GM12801 (cell line): ENCODE measurements around the gene MED27.

ENCODE experiments used
- CTCF ChIP-seq: IDR thresholded peaks from one replicate; pipeline ENCODE4 v1.5.1; 2011; ENCODE audit warnings: control low read depth; ENCODE audit not compliant: insufficient read length; ENCODE audit errors: extremely low read depth

Gene MED27

DNA sequence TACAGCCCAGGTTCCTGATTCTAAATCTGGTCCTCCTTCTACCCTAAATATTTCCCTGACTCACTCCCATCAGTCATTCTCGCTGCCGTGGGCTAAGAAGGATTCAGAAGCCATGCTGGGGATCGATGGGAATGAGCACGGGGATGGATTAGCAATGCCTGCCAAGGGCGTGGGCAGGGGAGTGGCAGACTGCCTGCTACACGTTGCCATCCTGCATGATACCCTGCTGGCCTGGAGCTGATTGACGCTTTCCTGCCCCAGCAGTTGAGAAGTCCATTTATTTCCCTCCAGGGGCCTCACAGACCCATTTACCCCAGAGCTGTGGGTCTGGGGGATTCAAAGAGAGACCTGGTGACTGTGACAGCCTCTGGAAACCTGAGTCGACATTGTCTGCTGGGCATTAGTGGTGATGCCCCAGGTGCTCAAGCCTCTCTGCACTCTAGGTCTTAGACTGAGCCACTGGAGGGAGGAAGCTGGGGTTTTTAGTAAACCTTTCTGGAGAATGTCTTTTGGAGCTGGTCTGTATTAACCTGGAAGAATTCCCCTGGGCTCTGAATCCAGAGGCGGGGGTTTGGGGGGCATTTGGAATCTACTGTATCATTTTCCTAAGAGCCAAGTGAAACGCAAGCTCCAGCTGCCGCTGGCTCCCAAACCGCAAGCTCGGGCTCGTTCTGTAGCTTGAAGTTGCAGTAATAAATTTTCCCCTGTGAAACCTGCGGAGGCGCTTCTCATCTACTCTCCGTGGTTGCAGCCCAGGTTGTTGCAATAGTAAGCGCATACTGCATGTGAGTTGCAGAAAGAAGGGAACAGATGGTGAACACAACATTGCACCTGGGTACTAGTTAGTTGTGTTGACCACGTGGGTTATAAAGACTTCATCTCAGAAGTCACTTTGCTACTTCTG, 263.4 kb downstream of the MED27 start:
- TF ChIP-seq CTCF = no peak

DNA sequence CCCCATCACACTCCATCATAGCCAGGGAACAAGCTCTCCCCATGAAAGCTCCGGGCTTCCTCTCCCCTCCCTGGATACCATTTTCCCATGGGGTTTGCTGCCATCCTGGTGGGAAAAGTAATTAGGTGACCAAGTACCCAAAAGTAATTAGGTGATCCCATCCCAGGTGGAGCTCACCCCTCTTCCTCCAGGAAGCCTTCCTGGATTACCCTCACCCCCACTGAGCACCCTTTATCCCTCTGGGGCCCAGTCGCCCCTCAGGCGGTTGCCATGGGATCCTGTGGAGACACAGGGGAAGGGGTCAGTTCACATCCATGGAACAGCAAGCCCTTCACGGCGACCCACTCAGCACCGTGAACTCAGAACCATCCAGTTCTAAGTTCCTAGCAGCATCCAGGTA, 265.0 kb downstream of the MED27 start:
- TF ChIP-seq CTCF = no peak

GRCh38 chr9:131813116-131813515, 266.6 kb downstream of the MED27 start:
- TF ChIP-seq CTCF = no peak

GRCh38 chr9:131812116-131812790, 267.4 kb downstream of the MED27 start:
- no peak for TF ChIP-seq CTCF

DNA sequence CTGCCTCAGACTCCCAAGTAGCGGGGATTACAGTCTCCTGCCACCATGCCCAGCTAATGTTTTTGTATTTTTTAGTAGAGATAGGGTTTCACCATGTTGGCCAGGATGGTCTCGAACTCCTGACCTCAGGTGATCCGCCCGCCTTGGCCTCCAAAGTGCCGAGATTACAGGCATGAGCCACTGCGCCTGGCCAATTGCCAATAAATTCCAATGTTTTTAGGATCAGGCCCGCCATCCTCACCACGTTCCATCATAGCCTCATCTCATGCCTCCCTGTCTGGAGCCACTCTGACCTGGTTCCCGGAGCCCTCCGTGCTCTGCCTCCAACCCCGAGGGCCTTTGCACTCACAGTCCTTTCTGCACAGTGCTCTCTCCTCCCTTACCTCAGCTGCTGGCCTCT, 268.3 kb downstream of the MED27 start:
- TF ChIP-seq CTCF = no peak

DNA sequence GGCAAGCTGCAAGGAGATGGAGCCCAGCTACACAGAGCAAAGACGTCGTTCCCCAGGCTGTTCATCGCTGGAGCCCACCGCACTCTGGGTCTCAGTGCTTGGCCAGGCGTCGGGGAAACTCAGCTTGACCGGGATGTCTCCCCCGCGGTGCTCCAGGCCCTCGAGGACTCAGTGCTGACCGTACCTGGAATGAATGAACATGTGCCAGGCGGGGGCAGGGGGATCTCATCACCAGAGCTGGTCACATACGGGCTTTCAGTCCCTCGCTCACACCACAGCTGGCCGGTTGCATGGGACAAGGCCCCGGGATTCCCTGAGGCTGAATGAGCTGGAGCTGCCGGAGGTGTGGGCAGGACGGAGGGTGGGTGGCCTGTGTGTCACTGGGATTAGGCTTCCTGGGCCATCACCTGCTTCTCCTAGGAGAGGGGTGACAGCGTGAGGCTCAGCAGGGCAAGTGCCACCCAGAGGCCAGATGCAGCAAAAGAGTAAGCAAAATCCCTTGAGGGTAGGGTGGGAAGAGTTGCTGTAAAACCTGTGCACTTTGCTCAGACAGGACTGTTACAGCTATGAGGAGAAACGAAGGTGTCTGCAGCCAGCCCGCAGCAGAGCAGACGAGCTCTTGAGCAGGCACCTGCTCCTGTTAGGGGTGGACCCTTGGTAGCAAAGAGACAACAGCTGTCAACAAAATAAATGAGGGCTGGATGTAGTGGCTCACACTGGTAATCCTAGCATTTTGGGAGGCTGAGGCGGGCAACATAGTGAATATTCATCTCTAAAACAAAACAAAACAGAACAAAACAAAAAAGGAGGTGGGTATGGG, 269.1 kb downstream of the MED27 start:
- no peak for TF ChIP-seq CTCF
